ENCODE data around the gene MACROD2.
"Not testable (repeated sequence)": the region's sequence is repeated elsewhere in the genome, so short reads cannot be mapped to it uniquely, and the experiment has no call there.

Gene MACROD2

DNA sequence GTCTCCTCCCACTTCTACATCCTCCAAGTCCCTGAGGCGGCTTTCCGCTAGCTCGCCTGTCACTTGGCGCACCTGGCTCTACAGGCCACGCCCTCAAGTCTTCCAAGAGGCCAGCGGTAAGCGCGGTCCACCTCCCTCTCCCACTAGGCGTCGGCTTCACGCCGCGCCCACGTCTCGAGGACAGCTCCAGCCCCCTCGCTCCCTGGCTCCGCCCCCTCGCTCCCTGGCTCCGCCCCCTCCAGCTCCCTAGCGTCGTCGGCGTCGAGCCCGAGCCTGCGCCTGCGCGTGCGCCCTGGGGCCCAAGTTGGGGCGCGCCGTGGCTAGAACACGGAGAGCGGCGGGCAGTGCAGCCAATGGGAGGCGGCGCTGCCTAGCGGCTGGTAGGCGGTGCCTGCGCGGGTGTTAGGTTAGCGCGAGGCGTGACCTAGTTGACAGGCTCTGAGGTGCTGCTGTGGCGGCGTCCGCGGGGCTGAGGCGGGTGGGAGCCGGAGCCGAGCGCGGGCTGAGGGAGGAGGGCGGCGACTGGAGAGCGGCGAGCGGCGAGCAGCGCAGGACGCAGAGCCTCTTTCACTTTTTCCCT is at the start of gene MACROD2:
Gene MACROD2 (plus strand): TSS at position 431 of the 580 bp plus-strand sequence.
- peak; percentile 92 for DNase-seq

DNA sequence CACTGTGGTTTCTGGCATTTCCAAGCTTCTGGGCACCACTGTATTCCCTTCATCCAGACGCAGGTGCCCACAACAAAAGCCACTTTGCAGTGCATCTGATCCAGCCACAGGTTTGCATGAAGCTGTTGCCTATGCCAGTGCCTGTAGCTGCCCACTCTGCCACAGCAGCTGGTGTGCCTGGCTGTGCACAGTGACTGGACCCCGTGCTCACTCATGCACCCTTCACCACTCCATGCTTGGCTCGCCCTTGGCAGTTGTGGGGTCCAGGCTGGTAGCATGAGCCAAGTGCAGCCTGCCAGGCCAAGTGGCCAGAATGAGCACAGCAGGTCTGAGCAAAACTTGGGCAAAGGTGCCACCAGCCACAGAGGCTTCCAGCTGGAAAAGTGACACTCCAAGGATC is 47.6 kb upstream of the MACROD2 start:
- no peak for DNase-seq

DNA sequence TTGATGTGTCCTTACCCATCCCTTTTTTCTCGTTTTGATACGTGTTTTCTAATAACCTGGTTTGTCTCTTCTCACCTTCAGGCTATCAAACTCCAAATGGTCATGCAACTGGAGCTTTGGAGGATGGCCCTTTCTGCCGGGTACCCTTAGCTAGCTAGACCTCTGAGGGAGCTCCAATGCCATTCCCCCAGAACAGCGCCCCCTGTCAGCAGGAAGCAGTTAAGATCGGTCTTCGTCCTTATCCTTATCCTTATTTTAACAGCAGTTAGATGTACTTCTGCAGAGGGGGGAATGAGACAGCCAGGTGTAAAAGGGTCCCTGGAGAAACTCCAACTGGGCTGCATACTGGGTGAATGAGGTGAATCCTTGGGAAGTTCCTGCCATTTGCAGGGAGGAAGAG is 42.1 kb upstream of the MACROD2 start:
- no peak for DNase-seq

DNA sequence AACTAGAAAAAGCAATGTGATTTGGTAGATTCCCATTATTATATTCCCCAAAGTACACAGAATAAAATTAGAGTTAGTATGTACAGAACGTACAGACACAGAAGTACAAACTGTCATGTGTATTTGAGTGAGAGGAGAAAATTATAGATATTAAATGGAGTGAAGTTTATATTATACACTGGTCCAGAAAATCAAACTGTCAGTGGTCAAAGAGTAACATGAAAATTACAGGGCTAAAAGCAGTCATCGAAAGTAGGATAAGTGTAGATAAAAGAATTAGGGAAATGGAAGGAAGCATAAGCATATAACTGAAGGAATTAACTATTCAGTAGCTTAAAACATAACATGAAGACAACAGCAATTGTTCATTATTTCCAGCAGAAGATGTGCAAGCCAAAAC is 35.2 kb upstream of the MACROD2 start:
- DNase-seq, result no peak

GRCh38 chr20:13960525-13960924 is 34.8 kb upstream of the MACROD2 start:
- no peak for DNase-seq

DNA sequence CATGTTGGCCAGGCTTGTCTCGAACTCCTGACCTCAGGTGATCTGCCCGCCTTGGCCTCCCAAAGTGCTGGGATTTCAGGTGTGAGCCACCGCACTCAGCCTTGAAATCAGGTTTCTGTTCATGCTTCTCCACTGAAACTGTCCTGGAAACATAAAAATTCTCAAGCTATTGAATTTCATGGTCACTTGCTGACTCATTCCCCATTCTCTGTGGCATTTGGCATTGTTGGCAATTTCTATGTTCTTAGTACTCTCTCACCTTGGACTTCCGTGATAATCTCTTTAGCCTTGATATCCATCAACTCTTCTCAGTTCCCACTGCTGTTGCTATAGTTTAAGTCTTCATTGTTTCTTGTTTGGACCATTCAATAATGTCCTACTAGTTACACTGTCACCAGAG is 11.1 kb upstream of the MACROD2 start:
- DNase-seq, result no peak

- no peak for DNase-seq
These were observed 4.9 kb upstream of the MACROD2 start, which contains the start of gene SEL1L2 for GRCh38 chr20:13990465-13990864. SEL1L2 (minus strand) TSS chr20:13990614; CDS start chr20:13990534, 80 bp downstream.

DNA sequence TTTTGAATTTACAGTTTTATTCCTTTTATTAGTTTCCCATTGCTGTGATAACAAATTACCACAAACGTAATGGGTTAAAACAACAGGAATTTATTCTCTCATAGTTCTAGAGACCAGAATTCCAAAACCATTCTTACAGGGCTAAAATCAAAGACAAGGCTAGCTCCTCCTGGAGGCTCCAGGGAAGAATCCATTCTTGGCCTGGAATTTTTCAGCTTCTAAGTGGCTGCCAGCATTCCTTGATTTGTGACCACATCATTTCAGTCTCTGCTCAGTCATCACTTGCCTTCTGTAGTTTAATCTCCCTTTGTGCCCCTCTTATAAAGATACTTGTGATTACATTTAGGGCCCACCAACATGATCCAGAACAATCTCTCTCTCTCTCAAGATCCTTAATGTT is 4.0 kb upstream of the MACROD2 start:
- DNase-seq, result no peak

GRCh38 chr20:13991955-13992354 is 3.4 kb upstream of the MACROD2 start:
- not testable (repeated sequence) for DNase-seq

- DNase-seq, result no peak
These were observed 525 bp downstream of the MACROD2 start for GRCh38 chr20:13995841-13996240.

DNA sequence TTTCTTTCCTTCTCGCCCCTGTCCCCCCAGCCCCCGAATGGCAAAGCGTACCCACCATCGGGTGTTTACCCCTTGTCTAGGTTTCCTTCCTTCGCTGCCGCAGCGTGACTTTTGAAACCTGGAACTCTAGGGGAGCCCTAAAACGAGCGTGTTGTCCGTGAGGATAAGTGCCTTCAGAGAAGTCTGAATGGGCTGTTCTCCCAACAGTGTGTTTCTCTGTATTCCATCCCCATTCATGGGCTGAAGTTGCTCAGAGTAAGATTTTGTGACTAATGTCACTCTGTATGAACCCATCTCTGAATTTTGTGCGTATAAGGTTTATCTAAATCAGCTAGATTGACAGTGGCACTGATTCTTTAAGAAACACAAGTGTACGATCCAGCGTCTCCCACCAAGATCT is 949 bp downstream of the MACROD2 start:
- peak; percentile 43 for DNase-seq

DNA sequence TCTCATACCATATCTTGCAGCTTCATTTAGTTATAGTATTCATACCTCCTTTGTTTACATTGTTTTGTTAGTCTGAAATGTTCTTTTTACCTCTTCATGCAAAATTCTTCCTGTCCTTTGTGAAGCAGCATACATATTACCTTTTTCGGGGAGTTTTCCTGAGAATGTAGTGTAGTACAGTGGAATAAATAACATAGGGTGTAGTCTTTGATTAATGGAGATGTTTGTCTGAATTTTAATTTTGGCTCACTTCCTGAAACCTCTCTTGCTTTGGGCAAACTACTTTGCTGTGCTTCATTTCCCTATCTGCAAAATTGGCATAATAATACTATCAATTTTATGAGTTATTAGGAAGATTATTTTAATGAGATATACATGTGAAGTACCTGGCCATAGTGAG is 5.6 kb downstream of the MACROD2 start:
- no peak for DNase-seq

GRCh38 chr20:14005996-14006395 is 10.7 kb downstream of the MACROD2 start:
- no peak for DNase-seq

DNA sequence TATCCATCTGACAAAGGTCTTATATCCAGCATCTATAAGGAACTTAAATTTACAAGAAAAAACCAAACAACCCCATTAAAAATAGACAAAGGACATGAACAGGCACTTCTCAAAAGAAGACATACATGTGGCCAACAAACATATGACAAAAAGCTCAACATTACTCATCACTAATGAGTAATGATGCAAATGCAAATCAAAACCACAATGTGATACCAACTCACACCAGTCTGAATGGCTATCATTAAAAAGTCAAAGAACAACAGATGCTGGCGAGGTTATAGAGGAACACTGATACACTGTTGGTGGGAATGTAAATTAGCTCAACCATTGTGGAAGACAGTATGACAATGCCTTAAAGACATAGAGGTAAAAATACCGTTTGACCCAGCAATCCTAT is 13.9 kb downstream of the MACROD2 start:
- no peak for DNase-seq

DNA sequence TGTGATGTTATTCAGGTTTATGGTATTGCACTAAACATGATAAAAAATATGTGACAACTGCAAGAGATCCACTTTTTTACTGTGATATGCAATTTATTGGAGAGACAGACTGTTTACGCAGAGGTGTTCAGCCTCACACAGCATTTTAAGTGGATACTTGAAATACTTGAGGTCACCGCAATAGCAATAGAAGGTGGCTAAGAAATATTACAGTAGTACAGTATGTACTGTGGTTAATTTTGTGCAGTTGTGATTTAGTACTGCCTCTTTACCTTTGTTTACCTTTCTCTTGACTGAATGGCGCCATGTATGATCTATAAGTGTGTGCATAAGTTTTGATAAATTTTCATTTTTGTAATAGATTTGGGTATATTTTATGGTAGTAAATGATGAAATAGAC is 17.4 kb downstream of the MACROD2 start:
- DNase-seq, result no peak

GRCh38 chr20:14030991-14031390 is 35.7 kb downstream of the MACROD2 start:
- DNase-seq, result no peak

- no peak for DNase-seq
These were observed 38.0 kb downstream of the MACROD2 start for GRCh38 chr20:14033310-14033709.

DNA sequence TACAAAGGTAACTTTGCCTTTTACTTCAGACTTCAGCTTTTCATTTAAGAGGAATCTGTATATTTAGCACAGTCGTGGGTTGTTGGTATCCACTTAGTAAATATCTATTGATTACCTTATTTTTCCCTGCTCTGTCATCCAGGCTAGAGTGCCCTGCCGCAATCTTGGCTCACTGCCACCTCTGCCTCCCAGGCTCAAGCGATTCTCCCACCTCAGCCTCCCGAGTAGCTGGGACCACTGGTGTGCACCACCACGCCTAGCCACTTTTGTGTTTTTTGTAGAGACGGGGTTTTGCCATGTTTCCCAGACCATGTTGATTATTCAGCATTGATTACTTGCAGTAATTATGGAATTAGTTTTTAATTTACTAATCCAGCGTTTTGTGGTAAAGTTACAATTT is 41.3 kb downstream of the MACROD2 start:
- DNase-seq, result no peak

GRCh38 chr20:14044712-14045276 is 49.5 kb downstream of the MACROD2 start:
- DNase-seq, result not testable (repeated sequence)

DNA sequence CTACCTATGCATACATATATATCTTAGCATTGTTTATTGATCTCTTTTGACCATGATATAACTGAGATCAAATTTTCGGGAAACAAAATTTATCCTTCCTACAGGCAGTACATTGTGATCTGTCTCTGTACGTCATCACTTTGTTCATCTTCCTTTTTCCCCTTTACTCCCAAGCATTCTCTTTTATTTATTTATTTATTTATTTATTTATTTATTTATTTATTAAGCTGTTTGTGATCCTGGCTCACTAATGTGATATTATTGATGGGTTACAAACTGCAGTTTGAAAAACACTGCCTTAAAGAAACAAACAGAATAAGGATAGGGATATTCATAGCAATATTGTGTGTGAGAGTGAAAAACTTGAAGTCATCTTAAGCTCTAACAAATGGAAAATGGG is 51.2 kb downstream of the MACROD2 start:
- DNase-seq, result no peak

- DNase-seq, result no peak
These were observed 53.8 kb downstream of the MACROD2 start for GRCh38 chr20:14049111-14049510.

GRCh38 chr20:14051454-14051853 is 56.1 kb downstream of the MACROD2 start:
- no peak for DNase-seq

DNA sequence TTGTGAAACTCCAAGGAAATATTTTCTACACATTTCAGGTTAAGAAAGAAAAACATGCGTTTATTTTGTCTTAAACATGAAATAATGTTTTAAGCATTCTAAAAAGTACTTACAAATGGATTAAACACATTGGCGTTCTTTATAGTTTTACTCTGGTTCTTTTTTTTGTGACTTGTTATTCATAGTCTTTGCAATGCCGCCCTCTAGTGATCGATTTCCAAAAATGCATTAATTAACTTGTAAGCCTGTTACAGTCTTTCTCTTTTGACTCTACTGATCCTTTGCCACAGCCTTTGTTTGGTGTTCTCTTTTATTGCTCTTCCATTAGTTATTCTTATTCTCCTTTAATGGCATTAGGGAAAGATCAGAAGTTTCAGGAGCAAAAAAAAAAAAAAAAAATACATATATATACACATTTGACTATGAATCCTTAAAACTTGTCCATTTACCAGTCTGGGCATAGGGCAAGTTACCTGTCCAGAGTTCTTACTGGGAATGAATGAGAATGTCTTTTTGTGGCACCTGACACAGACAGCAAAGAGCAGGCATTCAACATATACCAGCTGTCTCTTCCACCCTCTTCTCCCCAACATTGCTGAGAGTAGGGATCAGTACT is 59.9 kb downstream of the MACROD2 start:
- no peak for DNase-seq

DNA sequence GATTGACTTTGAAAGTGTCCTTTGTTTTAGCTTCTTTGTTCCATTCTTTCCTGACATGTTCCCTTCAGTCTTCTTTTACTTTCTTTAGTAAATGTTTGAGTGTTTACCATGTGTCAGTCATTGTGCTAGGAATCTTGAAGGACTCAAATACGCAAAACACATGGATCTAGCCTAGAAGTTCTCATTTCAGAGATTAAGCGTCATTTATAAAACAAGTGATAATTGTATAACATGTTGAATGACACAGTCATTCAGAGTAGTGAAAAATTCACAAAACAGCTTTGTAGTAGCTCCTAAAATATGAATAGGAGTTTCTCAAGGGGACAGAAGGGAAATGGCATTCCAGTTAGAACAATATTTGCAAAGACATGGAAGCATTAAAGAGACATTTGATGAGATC is 66.9 kb downstream of the MACROD2 start:
- no peak for DNase-seq

DNA sequence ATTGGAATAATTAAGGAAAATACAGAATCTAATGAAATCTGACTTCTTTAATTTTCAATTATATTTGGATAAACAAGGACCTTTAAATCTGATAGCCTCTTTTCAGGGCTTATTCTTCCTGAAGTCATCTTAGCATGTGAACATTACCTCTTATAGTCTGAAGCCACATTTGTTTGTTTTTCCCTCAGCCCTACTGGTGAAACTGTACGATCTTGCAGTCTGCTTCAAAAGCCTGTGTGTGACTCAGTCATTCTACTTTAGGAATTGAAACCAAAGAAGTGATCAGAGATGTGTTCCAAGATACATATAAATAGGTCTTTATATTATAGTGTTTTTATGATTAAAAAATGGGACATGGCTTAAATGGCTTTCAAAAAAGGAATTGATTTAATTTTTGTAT is 67.5 kb downstream of the MACROD2 start:
- no peak for DNase-seq

Measured in right forelimb (tissue), 1 donor.